Epithelial cell of esophagus (primary cell): Measurements from ENCODE around the gene LINC01488.

ENCODE experiments used
- DNase-seq: peaks from one replicate; pipeline ENCODE4 v3.0.0; 2010; ENCODE audit warnings: low read depth
- H3K4me3 ChIP-seq: 2 replicates; pipeline ENCODE4 v1.5.1; 2011; ENCODE audit warnings: mild to moderate bottlenecking, low read length, control low read depth
- CTCF ChIP-seq: IDR thresholded peaks from 2 replicates; pipeline ENCODE4 v1.5.1; 2011; ENCODE audit warnings: low read depth, mild to moderate bottlenecking, low read length, control low read depth, inconsistent platforms; ENCODE audit not compliant: insufficient read depth; ENCODE audit errors: missing control alignments

LINC01488 gene

GRCh38 chr11:69511358-69512055 lies 30.0 kb downstream of the LINC01488 start:
- DNase-seq: no peak
- no peak overlapping the region for H3K4me3 ChIP-seq
- no peak for TF ChIP-seq CTCF

GRCh38 chr11:69512136-69512535 lies 30.7 kb downstream of the LINC01488 start:
- H3K4me3 ChIP-seq: no peak overlapping the region
- no peak for DNase-seq
- TF ChIP-seq CTCF: no peak

GRCh38 chr11:69512790-69513189 lies 31.3 kb downstream of the LINC01488 start:
- no peak overlapping the region for H3K4me3 ChIP-seq
- no peak for DNase-seq
- no peak for TF ChIP-seq CTCF

- no peak for DNase-seq
- no peak for TF ChIP-seq CTCF
- no peak overlapping the region for H3K4me3 ChIP-seq
Measured at GRCh38 chr11:69513196-69513595, 31.7 kb downstream of the LINC01488 start.

GRCh38 chr11:69513663-69514224 lies 32.3 kb downstream of the LINC01488 start:
- no peak overlapping the region for H3K4me3 ChIP-seq
- DNase-seq: no peak
- TF ChIP-seq CTCF: no peak

- no peak for TF ChIP-seq CTCF
- H3K4me3 ChIP-seq: no peak overlapping the region
- DNase-seq: no peak
Measured at GRCh38 chr11:69514771-69515170, 33.3 kb downstream of the LINC01488 start.
